Neural cell (in vitro differentiated cells): ENCODE data around the gene ZIC4.

Experiments used
- EZH2 ChIP-seq: fragments of 200-600, 300-800 bp; shearing (Covaris generic), sonication (generic); IDR thresholded peaks from 2 replicates; pipeline ENCODE4 v1.6.1; 2014; ENCODE audit warnings: antibody characterized with exemption, low read length, borderline replicate concordance, mild to moderate bottlenecking; ENCODE audit not compliant: insufficient read depth, poor library complexity, severe bottlenecking
- POLR2AphosphoS5 ChIP-seq: IDR thresholded peaks from 2 replicates; pipeline ENCODE4 v1.6.1; 2012
- SMC3 ChIP-seq: fragments of 450-650 bp; conservative IDR thresholded peaks from 2 replicates; pipeline ENCODE4 v1.6.1; 2014; ENCODE audit warnings: antibody characterized with exemption, mild to moderate bottlenecking, moderate library complexity; ENCODE audit not compliant: poor library complexity
- TF ChIP-seq, protein P1 (sequence below): fragments of 450-650 bp; IDR thresholded peaks from 2 replicates; pipeline ENCODE4 v1.5.1; 2014; ENCODE audit warnings: antibody characterized with exemption, mild to moderate bottlenecking, moderate library complexity; ENCODE audit not compliant: poor library complexity, severe bottlenecking

DNA sequence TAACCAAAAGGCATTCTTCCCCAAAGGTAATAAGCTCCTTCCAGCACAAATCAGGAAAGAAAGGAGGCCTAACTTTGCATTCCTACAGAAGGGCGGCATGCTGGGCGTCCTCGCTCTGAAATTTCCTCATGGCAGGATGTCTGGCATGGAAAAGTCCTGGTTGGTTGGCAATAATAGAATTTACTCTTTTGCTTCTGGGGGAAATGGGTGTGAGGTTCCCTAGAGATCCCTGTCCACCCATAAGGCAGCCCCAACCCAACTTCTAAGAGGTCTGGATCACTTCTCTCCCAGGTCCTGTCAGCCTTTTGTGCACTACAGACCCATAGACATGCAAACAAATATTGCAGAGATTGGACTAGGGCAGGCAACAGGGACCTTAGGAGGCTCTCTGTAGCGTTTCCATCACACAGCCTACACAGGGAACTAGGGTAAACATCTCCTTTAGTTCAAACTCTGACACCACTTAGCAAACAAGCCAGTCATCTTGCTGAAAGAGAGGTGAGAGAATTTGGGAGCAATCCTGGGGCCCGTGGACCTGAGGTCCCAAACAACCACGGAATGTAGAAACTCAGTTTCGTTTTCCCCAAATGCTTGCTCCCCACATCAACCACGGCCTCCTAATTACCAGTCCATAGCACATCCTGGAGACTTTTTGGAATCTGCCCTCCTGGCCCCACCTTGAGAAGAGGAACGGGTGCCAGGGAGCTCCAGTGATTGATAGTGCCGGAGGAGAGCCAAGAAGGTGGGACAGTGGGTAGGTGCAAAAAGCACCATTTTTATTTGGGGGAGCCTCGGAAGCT lies 2.1 kb downstream of the ZIC4 start:
- TF ChIP-seq SMC3 (no peak), POLR2AphosphoS5 (no peak), EZH2 (no peak)
- TF ChIP-seq, protein P1, sequence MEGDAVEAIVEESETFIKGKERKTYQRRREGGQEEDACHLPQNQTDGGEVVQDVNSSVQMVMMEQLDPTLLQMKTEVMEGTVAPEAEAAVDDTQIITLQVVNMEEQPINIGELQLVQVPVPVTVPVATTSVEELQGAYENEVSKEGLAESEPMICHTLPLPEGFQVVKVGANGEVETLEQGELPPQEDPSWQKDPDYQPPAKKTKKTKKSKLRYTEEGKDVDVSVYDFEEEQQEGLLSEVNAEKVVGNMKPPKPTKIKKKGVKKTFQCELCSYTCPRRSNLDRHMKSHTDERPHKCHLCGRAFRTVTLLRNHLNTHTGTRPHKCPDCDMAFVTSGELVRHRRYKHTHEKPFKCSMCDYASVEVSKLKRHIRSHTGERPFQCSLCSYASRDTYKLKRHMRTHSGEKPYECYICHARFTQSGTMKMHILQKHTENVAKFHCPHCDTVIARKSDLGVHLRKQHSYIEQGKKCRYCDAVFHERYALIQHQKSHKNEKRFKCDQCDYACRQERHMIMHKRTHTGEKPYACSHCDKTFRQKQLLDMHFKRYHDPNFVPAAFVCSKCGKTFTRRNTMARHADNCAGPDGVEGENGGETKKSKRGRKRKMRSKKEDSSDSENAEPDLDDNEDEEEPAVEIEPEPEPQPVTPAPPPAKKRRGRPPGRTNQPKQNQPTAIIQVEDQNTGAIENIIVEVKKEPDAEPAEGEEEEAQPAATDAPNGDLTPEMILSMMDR, result no peak
